ENCODE data around the gene CNTNAP2.

DNA sequence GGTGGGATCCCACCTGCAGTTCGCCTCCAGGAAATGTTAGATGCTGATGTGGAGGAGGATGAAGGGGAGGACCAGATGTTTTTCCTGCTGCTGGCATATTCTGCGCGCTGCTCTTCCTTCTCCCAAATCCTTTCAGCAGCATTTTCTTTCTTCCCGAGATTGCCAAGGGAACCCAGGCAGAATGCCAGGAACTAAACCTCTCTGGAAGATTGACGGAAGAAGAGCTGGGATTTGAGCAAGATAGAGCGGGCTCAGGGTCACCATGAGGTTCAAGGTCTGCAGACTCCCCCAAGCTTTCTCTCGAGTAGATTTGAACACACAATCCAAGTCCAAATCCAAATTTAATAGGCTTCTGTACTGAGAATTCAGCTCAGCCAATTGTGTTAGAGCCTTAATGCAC, 2128.8 kb downstream of the CNTNAP2 start:
- TF ChIP-seq GATA3 (IDR thresholded peaks at IDR 0.05; ENCODE audit: low read depth, low read length) (no peak), GATA2 (IDR thresholded peaks at IDR 0.05; ENCODE audit: low read depth, low read length) (no peak)
